Body of pancreas (tissue), 4 donors: ENCODE results near the gene PKNOX1.

Experiments used
- POLR2A ChIP-seq, 3 donors: fragments of 450-650 bp; IDR thresholded peaks; one replicate each; pipeline ENCODE4 v1.6.1; 2016; ENCODE audit warnings: antibody characterized with exemption in 3 of 3, mild to moderate bottlenecking in 2 of 3
- TF ChIP-seq, protein P1 (sequence below), 7 experiments: fragments of 450-650 bp in 4 of 7; fragments of 200-600 bp in 3 of 7; sonication (generic) in 3 of 7; IDR thresholded peaks; one replicate each; pipeline ENCODE4 v1.5.1; 2016 to 2019; ENCODE audit warnings: antibody characterized with exemption in 7 of 7

DNA sequence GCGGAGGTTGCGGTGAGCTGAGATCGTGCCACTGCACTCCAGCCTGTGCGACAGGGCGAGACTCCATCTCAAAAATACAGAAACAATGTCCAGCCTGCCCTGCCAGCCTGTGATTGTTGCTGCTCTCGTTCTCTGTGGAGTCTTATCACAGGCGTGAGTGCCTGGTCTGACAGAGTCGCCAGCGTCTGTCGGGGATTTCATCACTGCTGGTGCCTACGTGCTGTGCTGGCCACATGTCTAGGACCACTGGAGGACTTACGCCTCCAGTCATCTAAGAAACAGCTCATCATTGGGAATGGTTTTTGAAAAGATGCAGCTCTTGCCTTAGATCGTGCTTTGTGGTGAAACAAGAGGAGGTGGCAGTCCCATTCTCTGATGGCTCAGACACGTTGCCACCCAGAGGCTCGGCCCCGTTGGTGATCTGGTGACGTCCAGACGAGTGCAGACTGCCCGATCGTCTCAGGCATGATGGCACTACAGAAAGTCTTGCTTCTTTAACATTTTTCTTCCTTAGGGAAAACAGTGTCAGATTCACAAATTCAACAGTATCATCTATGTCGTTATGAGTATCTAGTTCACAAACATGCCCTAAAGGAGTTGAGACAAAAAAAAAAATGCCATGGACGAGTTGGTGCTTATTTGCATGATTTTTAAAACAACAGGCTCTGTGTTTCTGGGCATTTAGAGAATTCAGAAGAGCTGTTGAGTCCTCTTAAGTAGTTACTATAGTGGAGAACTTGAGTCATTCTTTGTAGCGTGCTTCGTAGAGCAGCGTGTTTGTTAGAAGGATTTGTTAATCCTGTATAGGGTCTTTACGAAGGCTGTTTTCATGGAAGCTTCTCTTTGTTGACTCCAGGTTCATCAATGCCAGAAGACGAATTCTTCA, 53.7 kb downstream of the PKNOX1 start:
- TF ChIP-seq, protein P1, sequence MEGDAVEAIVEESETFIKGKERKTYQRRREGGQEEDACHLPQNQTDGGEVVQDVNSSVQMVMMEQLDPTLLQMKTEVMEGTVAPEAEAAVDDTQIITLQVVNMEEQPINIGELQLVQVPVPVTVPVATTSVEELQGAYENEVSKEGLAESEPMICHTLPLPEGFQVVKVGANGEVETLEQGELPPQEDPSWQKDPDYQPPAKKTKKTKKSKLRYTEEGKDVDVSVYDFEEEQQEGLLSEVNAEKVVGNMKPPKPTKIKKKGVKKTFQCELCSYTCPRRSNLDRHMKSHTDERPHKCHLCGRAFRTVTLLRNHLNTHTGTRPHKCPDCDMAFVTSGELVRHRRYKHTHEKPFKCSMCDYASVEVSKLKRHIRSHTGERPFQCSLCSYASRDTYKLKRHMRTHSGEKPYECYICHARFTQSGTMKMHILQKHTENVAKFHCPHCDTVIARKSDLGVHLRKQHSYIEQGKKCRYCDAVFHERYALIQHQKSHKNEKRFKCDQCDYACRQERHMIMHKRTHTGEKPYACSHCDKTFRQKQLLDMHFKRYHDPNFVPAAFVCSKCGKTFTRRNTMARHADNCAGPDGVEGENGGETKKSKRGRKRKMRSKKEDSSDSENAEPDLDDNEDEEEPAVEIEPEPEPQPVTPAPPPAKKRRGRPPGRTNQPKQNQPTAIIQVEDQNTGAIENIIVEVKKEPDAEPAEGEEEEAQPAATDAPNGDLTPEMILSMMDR (IDR thresholded peaks at IDR 0.05) = no peak
- TF ChIP-seq POLR2A (IDR thresholded peaks at IDR 0.05) = no peak
